Loucy (cell line): ENCODE data around the gene TPX2.

ENCODE experiments used
- EZH2phosphoT487 ChIP-seq: fragments of 200-600 bp; IDR thresholded peaks from 2 replicates; pipeline ENCODE4 v1.6.1; 2018; ENCODE audit warnings: antibody characterized with exemption, mild to moderate bottlenecking, moderate library complexity, borderline replicate concordance
- TF ChIP-seq, protein P1 (sequence below): fragments of 200-600 bp; sonication (generic); conservative IDR thresholded peaks from 2 replicates; pipeline ENCODE4 v1.5.1; 2014; ENCODE audit warnings: mild to moderate bottlenecking, antibody characterized with exemption, low read length

DNA sequence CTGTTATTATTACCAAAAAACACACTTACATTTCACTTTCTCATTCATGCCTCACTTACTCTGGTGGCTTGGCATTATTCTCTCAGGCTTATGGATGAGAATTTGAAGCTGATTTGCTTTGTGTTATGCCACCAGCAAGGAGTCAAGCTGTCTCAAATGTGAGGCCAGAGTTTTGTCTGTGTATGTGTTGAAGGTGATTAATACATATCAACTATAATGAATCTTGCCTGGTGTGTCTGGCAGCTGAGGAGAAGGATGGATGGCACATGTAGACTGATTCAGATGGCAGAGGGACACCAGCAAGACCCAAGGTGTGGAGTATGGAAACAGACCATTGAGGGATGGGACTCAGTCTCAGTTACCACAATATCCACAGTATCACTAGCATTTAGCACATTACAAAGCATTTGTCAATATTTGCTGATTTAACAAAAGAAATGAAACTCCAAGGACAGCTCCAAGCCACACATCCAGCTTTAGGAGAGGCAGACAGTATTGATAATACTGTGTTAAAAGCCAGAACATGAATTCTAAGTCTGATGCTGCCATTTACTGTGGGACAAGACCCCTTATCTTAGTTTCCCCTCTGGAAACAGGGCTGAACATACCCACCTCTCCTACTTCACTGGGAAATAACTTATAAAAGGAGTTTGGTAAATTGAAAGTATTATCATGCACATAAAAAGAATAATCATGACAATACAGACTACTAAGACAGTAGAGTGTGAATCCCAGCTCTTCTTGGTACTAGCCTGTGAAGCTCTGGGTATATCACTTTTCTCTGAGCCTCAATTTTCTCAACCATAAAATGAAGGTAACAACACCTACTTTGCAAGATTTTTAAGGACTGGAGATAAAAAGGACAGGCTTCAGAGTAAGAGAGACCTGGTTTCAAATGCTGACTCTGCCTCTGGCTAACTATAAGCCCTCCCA lies 27.6 kb upstream of the TPX2 start:
- TF ChIP-seq, protein P1, sequence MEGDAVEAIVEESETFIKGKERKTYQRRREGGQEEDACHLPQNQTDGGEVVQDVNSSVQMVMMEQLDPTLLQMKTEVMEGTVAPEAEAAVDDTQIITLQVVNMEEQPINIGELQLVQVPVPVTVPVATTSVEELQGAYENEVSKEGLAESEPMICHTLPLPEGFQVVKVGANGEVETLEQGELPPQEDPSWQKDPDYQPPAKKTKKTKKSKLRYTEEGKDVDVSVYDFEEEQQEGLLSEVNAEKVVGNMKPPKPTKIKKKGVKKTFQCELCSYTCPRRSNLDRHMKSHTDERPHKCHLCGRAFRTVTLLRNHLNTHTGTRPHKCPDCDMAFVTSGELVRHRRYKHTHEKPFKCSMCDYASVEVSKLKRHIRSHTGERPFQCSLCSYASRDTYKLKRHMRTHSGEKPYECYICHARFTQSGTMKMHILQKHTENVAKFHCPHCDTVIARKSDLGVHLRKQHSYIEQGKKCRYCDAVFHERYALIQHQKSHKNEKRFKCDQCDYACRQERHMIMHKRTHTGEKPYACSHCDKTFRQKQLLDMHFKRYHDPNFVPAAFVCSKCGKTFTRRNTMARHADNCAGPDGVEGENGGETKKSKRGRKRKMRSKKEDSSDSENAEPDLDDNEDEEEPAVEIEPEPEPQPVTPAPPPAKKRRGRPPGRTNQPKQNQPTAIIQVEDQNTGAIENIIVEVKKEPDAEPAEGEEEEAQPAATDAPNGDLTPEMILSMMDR: no peak
- no peak for TF ChIP-seq EZH2phosphoT487
